Measurements from ENCODE around the gene ANKRD28.

The ANKRD28 gene

DNA sequence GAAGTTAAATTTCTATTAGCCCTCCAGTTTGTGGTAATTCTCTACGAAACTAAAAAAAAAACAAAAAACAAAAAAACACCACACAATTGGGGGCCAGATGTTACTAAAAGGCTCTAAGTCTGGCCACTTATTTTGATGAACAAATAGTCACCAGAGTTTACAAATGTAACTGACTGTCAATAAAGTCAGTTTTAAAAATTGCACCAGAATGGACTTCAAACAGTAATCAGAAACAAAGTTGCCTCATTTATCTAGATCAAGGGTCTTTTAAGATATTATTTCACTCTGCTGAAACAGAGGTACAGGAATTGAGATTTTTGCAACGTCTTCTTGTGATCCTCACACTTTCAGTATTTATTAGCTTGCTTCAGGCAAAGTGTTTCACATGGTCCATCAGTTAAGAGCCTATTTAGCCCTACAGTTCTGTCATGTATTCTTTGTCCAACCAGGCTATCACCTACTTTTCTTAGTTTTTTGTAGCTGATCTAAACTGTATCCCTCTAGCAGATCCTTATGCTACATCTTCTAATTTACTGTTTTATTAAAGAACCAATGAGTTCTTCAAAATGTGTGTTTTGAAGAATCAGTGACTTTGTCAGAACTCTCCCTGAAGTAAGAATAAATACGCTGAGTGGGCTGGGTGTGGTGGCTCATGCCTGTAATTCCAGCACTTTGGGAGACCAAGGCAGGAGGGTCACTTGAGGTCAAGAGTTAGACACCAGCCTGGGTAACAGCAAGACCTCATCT lies 74.7 kb downstream of the ANKRD28 start:
- no peak for DNase-seq

GRCh38 chr3:15716178-15716577 lies 81.6 kb downstream of the ANKRD28 start:
- no peak for DNase-seq

- DNase-seq: no peak
Measured at GRCh38 chr3:15714448-15714847, 83.3 kb downstream of the ANKRD28 start.

- DNase-seq: no peak
Measured at GRCh38 chr3:15713364-15713763, 84.4 kb downstream of the ANKRD28 start.

DNA sequence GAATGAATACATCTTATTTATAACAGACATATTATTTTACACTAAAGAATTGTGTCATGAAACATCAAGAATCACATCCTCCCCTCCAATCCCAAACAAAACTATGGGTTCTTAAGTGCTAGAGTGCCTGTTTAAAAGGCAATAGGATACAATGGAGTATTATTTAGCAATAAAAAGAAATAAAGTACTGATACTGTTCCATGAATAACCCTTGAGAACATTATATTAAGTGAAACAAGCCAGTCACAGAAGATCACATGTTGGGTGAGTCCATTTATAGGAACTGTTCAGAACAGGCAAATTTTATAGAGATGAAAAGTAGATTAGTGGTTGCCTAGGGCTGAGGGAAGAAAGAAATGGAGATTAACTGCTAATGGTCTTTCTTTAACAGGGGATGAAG lies 86.5 kb downstream of the ANKRD28 start:
- DNase-seq: no peak

- no peak for DNase-seq
Measured at GRCh38 chr3:15708882-15709677, 88.7 kb downstream of the ANKRD28 start.

DNA sequence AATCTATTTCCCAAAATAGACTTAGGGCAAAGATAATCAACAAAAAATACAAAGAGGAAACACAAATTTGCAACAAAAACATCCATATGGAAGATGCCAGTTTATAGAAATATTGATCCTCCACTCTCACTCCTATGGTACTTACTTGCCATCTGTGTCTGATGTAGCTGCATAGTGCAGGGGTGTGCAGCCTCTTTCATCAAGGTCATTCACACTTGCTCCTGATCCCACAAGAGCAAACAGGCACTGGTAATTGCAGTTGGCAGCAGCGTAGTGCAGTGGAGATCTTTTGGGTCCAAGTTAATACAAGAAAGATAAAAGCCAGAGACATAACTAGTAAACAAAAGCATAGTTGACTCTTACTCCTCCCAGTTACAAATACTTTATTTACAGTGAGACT lies 90.0 kb downstream of the ANKRD28 start:
- DNase-seq: no peak

DNA sequence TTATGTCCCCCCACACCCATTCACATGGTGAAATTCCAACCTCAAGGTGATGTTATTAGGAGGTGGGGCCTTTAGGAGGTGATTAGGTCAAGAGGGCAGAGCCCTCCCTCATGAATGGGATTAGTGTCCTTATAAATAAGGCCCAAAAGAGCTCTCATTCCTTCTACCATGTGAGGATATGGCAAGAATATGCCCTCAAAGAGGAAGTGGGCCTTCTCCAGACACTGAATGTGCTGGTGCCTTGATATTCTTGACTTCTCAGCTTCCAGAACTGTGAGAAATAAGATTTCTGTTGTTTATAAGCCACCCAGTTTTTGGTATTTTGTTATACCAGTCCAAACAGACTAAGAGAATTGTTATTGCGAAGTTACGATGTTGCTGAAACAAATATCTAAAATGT lies 94.4 kb downstream of the ANKRD28 start:
- DNase-seq: no peak

DNA sequence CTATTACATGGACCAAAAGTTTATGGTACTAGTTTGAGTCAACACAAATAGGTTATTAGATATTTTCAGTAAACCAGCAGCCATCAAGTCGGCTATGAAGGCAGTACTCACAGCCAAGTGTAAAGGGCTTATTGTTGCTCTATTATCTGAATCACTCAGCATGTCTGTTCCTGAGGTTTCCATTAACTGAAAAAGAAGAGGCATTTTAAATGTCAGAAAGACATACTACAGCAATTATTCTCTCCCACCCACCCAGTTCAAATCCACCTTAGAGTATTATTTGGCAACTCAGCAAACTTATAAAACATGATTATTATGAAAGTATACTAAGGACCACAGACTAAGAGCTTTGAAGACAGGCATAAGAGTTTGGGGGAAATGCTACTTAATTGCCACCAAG lies 103.2 kb downstream of the ANKRD28 start:
- no peak for DNase-seq

GRCh38 chr3:15693355-15693754 lies 104.4 kb downstream of the ANKRD28 start:
- DNase-seq: no peak

DNA sequence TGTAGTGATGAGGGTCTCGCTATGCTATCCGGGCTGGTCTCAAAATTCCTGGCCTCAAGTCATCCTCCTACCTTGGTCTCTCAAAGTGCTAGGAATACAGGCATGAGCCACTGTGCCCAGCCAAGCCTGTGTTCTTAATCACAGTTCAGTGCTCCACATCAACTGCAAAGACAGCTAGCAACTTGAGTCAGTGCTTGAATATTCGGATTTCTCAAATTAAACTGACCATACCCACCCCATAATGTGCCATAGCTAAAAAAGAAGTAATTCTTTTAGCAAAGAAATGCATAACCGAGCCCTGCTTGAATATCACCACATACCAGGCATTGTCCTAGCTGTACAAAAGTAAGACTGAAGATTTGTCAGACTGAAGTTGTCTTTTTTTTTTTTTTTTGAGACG lies 107.0 kb downstream of the ANKRD28 start:
- no peak for DNase-seq

GRCh38 chr3:15690230-15690629 lies 107.5 kb downstream of the ANKRD28 start:
- DNase-seq: no peak

DNA sequence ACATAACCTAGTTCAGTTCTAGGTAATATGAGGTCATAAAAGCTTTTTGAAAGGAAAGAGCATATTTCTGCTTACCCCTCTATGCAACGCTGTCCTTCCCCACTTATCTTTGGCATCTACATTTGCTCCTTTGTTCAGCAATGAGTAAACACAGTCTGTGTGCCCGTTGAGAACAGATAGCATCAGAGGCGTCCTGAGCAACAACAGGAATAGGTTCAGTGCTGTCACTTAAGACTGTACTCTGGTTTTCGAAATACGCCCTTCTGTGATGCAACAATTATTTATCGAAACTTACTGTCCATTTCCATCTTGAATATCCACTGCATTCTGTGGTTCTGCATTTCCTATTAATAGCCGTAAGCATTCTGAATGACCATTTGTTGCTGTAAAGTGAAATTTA lies 111.9 kb downstream of the ANKRD28 start:
- DNase-seq: peak in 1 of 5 experiments; percentile 95

GRCh38 chr3:15683253-15683652 lies 114.5 kb downstream of the ANKRD28 start:
- DNase-seq: no peak

DNA sequence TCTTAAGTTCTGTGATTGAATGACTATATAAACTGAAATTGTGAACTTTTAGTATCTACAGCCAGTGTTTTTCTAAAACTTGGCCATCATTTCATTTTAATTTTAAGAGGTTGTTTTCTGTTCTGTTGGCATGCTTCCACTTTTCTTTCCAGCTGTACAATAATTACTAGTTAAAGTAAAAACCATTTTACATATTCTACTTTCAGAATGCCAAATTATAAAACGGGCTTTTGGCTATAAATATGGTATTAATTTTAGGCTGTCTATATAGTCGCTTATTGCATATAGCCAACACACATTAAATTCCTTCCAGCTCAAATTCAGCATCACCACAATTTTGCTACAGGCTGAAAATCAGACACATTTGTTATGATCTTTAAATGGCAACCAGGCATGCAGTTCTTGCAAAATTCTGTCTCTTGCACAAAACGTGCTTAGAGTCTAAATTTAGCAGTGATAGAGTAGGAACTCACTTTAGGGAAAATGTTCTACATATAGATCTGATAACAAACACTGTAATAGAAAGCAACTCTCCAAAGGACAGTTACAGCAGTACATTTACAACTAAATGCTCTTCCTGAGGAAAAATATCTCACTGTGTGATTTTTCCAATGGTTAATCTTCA lies 115.1 kb downstream of the ANKRD28 start:
- DNase-seq: no peak

- peak in 1 of 5 experiments; percentile 29 for DNase-seq
Measured at GRCh38 chr3:15681668-15682067, 116.1 kb downstream of the ANKRD28 start.

DNA sequence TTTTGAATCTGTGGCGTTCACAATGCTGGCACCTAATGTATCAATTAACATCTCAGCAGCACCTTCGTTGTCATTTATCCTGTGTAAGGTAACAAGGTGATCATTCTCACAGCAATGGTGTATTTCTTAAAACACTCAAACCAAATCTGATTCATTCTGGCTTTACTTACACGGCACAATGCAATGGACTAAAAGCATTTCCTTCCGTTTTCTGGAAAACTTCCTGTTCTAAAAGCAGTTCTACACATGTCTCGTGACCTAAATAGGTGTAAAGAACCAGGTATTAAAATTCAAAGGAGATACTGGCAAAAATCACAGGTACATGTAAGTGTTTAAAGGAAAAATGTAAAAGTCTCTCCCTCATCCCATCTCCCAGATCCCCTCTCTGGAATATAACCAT lies 118.5 kb downstream of the ANKRD28 start:
- DNase-seq: no peak

GRCh38 chr3:15676259-15676658 lies 121.5 kb downstream of the ANKRD28 start:
- DNase-seq: peak in 1 of 5 experiments; percentile 27

- DNase-seq: no peak
Measured at GRCh38 chr3:15673536-15673935, 124.2 kb downstream of the ANKRD28 start.

- peak in 2 of 5 experiments; percentile 53 to 82 for DNase-seq
Measured at GRCh38 chr3:15667484-15667883, 130.3 kb downstream of the ANKRD28 start.

- no peak for DNase-seq
Measured at GRCh38 chr3:15666277-15666676, 131.5 kb downstream of the ANKRD28 start.

- no peak for DNase-seq
Measured at GRCh38 chr3:15665510-15666150, 132.1 kb downstream of the ANKRD28 start.

DNA sequence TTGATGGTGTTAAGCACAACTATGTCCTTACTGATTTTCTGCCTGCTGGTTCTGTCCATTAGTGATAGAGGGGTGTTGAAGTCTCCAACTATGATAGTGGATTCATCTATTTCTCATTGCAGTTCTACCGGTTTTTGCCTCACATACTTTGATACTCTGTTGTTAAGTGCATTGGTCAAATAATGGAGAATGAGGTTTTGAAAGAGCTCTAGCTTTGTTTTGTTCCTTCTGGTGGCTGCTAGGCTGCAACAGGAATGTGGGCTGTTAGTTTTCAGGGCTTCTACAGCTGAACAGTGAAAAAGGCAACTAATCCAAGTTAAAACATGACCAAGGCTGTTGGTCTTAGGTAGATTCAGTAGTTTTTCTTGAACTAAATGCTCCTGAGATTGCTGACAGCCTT lies 133.6 kb downstream of the ANKRD28 start:
- DNase-seq: no peak

Measured in T-helper 2 cell (primary cell).